Panc1 (cell line): Measurements from ENCODE around the gene NINL.

ENCODE experiments used
- CTCF ChIP-seq: fragments of 450-650 bp; IDR thresholded peaks from 2 replicates; pipeline ENCODE4 v1.5.1; 2017; ENCODE audit warnings: mild to moderate bottlenecking
- POLR2AphosphoS5 ChIP-seq: IDR thresholded peaks from 2 replicates; pipeline ENCODE4 v1.6.1; 2012; ENCODE audit warnings: mild to moderate bottlenecking, low read depth, low read length, moderate library complexity
- REST ChIP-seq, 2 experiments: IDR thresholded peaks; 2 replicates each; pipeline ENCODE4 v1.6.1; 2011 to 2012; ENCODE audit warnings: low read depth in 2 of 2, control low read depth in 1 of 2, low read length in 1 of 2, mild to moderate bottlenecking in 1 of 2, moderate library complexity in 1 of 2; ENCODE audit not compliant: insufficient read depth in 1 of 2
- SIN3A ChIP-seq: IDR thresholded peaks from 2 replicates; pipeline ENCODE4 v1.6.1; 2012; ENCODE audit warnings: low read depth, mild to moderate bottlenecking, low read length, moderate library complexity, borderline replicate concordance; ENCODE audit not compliant: insufficient read depth

GRCh38 chr20:25566821-25567220 lies 18.5 kb downstream of the NINL start:
- no peak for TF ChIP-seq POLR2AphosphoS5
- no peak for TF ChIP-seq CTCF
- no peak for TF ChIP-seq SIN3A
- TF ChIP-seq REST (IDR thresholded peaks at IDR 0.05; ENCODE audit: insufficient read depth in 1 of 2, low read depth in 2 of 2, low read length in 1 of 2), result no peak
